GM18499 (cell line): Measurements from ENCODE around the gene CCDC134.

Experiments
- ATAC-seq: cut with Tn5 transposase; IDR thresholded peaks from one replicate; pipeline ENCODE4 v1.9.1; 2021; ENCODE audit warnings: moderate number of reproducible peaks; ENCODE audit not compliant: insufficient read depth, unreplicated experiment

The CCDC134 gene

DNA sequence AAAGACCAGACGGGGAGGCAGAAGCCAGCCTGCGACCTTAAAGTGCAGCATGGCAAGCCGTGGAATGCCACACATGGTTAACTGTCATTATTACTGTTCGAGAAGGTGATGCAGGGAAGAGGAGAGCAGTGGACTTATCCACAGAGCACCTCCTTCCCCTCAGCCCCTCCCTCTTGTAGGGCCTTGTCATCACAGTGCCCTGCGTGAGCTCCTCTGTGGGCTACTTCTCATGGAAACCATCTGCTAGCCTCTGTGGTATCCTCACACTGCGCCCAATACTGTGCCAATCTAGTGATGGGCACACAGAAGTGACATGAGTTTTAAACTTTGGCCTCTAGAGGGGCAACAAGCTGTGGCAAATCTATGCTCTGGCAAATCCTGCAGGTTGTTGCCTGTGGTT lies 18.2 kb upstream of the CCDC134 start:
- ATAC-seq: no peak

DNA sequence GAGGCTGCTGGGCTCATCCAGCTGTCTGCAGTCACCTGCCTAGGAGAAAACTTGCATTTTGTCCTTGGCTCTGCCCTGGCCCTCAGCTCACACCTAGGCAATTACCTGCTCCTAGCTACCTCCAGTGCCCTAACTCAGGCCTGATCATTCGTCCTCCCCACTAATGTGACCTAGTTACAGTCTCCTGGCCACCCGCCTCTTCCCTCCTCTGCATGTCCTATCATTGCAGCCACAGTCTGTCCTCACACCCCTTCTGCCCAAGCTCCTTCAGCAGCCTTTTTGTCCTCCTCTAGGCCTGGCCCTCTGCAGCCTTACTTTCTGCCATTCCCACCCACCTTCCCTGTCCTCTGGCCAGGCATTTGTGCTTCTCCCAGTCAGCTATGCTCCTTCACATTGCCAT lies 17.7 kb upstream of the CCDC134 start:
- no peak for ATAC-seq

DNA sequence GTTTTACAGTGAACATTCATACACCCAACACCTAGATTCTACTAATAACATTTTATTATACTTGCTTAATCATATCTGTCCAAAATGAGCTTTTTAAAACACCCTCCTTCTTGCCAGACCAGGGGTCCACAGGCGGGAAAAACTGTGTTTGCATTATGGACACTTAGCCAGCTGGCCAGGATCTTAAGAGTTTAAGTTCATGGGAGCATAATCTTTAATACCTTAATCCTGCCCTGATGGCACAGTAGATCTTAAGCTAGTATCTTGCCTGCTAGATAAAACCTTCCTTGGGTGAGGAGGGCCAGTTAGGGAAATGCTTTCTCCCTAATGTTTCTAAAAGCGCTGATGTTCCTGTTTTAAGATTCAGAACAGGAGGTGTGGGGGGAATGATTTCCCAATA lies 13.1 kb upstream of the CCDC134 start:
- no peak for ATAC-seq

DNA sequence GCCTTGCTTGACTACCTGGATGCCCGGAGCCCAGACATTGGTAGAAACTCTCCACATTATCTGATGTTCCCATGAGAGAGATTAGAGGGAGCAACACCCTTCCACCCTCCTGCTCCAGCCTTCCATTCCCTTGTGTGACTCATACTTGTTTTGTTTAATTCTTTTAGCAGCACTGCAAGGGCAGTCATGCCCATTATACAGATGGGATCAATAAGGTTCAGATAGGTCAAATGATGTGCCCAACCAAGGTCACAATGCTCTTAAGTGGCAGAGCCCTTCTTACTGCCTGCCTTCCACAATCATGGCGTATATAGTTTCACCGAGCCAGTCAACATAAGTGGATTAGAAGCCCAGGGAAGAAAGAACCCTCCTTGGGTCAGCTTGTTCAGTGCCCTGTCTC lies 6.6 kb upstream of the CCDC134 start:
- ATAC-seq: no peak

DNA sequence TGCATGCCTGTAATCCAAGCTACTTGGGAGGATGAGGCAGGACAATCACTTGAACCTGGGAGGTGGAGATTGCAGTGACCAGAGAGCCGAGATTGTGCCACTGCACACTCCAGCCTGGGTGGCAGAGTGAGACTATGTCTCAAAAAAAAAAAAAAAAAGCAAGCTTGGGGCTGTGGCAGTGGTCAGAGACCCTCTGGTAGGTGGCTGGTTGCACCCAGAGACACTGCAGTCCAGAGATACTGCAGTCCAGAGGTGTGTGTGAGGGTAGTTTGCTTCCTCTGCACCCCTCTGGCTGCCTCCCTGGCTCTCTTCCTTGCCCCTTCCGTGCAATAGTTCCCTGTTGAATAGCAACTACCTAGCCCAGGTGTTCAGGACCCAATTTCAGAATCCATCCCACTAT lies 1.7 kb upstream of the CCDC134 start:
- ATAC-seq: no peak

DNA sequence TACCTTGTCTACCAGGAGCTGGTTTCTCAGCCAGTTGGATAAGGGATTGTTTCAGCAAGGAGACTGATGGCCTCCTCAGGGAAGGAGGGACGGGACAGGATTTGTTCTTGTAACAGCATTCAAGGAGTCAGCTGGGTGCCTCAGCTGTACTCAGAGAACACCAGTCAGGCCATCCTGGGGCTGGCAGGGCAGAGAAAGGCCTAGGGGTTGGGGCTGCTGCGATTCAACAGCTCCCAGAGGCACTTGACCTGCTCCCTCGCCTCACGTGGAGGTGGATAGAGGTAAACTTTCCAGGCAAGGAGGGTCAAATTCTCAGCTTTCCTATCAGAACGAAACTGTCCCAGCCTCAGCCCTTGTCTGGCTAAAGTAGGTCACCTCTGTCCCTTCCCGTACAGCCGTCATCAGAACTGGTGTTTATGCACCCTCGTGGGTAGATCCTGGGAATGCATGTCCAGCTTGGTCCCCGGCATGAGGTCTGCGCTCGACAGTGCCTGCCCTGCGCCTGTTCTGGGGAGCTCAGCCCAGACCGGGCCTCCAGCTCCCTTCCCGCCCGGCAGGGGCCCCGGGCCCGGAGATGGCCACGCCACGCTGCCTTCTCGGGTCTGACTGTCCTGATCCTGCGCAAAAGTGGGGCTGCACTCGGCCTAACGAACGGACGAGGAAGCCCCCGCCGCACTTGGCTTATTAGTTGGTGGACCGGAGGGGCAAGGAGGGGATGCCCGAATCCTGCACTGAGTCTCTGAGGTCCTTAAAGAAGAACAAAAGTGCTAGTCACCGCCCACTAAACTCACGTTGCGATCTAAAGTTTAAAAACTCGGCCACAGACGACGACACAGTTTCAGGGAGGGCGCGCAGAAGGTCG lies 762 bp upstream of the CCDC134 start:
- no peak for ATAC-seq

DNA sequence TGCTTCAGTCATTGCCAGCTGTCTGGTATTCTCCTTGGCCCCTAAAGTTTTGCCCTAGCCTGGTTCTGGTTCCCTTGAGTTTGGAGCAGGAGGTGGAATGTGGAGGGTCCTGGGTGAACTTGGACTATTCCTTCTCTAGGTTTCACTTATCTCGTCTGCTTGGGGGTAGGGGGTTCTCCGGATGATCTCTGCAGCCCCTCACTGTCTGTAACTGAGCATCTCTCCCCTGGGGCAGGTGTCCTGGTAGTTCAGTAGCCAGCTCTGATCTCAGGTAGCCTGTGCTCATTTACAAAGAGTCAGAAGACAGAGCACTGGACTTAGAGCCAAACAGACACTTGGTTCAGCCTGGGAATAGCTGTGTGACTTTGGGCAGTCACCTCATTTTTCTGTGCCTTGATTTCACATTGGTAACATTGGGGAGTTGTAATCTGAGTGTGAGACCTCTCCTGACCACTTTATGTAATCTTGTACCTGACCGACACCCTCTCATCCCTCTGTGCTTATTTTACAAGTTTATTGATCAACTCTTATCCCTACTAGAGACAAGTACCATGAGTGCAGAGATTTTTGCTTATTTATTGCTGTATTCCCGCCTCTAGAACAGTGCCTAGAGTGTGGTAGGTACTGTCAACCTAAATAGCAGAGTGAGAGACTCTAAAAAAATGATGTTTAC lies 804 bp downstream of the CCDC134 start:
- ATAC-seq: no peak

DNA sequence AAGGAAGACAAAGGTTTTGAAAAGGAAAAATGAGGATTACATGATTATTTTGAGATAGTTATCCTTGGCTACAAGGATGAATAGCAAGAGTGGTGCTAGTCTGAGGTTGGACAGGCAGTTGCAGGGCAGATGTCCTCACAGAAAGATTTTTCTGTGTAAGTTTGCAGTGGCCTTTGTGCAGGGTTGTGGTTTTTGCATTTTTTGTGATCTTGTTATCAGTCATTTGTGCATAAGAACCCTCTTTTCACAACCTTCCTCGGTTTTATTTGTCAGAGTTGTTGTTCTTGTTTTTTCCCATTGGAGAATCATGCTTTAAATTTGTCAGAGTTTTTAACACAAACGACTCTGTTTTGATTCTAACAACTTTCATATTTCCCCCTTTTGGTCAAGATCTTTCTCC lies 1.4 kb downstream of the CCDC134 start:
- ATAC-seq: no peak

DNA sequence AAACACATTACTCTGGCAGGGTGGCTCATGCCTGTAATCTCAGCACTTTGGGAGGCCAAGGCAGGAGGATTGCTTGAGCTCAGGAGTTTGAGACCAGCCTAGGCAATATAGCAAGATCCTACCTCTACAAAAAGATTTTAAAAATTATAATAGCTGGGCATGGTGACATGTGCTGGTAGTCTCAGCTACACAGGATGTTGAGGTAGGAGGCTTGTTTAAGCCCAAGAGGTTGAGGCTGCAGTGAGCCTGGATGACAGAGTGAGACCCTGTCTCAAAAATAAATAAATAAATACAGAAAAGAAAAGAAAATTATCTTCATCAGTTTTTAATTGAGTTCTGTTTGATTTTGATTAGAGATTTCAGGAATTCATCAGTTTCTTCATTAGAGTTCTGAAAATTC lies 5.2 kb downstream of the CCDC134 start:
- ATAC-seq: no peak

DNA sequence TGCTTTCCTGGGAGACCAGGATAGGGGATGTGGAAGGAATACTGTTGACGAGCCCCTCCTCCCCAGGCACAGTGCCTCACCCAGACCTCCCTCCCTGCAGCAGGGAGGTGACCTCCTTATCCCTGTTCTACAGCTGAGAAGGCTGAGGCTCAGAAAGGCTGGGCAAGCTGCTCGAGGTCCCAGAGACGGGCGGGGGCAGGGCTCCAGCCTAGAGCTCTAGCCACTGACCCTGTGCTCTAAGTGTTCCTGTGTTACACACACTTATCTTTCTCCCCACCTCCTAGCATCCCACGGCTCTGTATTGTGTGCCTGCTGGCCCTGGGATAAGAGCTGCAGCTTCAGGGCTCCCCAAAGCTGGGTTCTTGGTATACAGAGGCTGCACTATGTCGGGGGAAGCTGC lies 7.9 kb downstream of the CCDC134 start:
- no peak for ATAC-seq

DNA sequence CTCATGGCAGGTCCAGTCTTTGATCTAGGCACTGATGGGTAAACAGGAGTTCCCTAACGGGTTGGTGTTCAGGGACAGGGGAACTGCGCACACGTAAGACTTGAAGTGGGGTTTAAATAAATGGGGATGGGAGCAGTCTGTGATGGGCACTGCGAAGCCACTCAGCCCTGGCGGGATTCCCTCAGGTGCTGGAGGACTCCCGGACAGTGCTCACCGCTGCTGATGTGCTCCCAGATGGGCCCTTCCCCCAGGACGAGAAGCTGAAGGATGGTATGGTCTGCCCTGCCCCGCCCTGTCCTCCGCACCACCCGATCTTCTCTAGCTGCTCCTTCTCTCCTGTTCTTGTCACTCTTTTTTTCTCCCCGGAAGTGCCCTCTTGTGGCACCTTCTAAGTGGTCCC lies 9.5 kb downstream of the CCDC134 start:
- no peak for ATAC-seq

DNA sequence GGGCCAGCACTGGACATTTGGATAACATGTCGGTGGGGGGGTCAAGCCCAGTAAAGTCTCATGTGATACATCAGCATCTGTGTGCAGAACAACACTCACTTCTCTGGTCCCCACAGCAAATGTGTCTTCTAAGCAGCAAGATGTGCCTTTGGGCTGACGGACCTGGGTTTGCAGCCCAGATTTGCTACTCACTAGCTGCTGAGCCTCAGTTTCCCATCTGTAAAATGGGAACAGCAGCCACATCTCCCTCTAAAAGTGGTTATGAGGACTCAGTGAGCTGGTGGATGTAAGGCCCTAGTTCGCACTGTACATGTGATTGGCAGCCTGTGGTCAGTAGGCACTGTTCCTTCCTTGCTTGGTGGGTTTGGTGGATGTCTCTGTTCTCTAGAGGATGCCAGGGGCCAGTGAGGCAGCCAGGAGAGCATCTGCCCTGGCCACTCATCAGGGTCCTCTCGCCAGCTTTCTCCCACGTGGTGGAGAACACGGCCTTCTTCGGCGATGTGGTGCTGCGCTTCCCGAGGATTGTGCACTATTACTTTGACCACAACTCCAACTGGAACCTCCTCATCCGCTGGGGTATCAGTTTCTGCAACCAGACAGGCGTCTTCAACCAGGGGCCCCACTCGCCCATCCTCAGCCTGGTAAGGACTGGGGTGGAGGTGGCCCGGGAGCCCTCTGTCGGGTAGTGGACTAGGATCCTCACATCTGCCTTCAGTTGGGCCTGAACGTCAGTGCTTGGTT lies 12.5 kb downstream of the CCDC134 start:
- ATAC-seq: no peak

DNA sequence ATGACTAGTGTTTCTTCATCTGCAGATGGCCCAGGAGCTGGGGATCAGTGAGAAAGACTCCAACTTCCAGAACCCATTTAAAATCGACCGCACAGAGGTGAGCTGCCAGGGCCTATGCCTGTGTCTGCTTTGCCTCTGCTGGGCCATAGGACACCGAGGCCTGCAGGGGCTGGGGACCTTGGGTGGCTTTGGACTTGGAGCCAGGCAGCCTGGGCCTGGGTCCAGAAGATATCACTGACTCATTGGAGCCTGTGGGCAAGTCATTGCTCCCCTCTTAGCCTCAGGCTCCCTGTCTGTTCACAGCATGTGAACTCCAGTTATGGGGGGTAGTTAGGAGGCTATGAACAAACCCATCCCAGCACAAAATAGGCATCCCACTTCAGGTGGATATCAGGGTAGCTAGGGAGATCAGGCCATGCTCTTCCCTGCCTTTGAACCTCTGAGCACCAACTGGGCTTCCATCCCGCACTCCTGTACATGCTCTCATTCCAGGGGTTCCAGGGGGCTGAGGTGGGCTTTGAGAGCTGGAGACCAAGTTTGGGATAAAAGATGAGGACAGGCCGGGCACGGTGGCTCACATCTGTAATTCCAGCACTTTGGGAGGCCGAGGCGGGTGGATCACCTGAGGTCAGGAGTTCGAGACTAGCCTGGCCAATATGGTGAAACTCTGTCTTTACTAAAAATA lies 13.4 kb downstream of the CCDC134 start:
- no peak for ATAC-seq

DNA sequence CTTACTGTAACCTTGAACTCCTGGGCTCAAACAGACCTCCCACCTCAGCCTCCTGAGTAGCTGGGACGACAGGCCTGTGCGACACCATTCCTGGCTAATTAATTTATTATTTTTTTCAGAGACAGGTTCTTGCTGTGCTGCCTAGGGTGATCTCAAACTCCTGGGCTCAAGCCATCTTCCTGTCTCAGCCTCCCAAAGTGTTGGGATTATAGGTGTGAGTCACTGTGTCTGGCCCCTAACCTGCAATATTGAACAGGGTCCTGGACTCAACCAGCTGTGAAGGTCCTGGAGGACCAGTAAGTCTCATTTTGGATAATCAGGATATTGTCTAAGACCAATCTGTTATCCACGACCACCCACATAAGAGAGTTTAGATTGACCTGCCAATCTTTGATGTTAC lies 15.2 kb downstream of the CCDC134 start:
- no peak for ATAC-seq

DNA sequence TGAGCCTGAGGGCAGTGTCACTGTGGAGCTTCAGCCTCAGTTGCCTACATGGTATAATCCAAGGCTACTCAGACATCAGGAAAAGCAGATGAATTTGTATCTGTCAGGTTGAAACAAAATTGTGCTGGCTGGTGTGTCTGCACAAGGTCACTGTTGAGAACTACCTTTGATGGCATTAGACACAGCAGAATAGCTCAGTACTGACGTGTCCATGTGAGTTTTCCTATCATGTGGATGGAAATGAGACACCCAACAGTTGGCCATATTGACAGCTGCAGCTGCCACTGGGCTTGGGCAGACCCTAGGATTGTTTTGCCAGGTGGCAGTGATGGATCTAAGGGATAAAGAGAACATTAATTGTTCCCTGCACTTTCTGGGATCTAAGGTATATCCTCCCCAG lies 15.8 kb downstream of the CCDC134 start:
- ATAC-seq: no peak

DNA sequence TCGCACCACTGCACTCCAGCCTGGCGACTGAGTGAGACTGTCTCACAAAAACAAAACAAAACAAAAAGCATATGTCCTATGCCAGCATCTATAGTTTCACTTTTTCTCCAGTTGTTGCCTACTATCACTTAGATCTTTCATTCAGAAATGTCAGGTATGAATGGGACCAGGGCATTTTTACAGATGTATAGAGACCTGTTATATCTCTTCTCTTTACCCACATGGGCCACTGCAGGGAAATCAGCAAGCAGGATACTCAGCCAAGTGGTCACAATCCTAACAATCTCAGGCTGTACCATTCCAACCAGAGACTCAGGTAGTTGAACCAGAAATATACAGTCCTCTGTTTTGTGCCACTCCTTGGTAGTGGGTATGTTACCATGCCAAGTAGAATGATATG lies 16.4 kb downstream of the CCDC134 start:
- no peak for ATAC-seq

DNA sequence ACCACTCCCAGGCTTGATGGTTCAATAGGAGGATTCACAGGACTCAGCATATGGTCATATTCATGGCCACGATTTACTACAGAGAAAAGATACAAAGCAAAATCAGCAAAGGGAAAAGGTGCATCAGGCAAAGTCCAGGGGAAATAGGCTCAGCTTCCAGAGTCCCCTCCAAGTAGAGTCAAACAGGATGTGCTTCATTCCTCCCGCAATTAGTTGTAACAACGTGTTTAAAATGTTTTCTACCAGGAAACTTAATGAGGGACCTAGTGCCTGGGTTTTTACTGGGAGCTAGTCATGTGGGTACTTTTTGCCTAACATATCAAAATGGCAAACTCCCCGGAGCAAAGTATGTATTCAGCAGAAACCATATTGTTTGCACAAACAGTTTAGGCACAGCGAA lies 17.5 kb downstream of the CCDC134 start:
- ATAC-seq: no peak

DNA sequence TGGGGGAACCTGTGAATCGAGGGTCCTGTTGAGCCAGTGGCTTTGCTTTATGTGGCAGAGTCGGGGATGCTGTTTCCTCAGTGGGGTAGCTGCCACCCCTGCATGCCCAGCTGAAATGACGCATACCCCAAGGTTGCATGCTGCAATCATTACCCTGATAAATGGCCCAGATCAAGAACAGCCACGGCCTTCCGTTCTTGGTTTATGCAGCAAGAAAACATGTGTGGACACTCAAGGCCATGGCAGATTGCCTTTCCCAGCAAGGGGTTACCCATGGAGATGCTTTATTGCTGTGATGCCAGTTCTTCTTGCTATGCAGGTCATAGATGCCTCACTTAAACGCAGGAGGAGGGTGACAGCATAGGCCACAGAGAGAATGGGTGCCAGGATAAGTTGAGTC lies 18.1 kb downstream of the CCDC134 start:
- no peak for ATAC-seq

DNA sequence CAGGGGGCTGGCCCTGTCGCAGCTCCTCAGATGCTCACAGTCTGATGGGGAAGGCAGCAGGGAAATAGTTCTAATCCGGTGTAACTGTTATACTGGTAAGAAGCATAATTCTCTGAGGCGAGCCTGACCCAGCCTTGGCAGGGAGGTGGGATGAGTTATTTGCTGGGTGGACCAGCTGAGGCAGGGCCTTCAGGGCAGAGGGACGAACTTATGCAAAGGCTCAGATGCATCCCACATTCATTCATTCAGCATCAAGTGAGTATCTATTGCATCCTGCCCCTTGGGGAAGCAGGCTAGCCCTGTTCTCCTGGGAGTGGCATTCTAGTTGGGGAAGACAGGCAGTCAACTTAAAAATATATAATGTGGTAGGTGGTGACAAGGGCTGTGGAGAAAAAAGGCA lies 18.8 kb downstream of the CCDC134 start:
- ATAC-seq: no peak

DNA sequence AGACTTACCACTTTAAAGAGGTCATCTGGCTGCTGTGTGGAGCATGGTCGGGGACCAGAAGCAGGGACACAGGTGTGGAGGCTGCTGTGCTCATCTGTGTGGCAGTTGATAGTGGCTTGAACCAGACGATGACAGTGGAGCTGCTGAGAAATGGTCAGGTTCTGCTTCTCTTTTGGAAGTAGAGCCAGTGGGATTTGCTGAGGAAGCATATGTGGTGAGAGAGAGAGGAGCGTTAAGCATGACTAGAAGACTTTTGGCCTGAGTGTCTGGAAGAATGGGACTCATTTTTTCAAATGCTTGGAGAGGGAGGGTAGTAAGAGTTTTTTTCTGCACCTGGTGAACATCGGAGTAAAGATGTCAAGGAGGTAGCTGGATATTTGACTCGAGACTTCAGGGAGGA lies 20.0 kb downstream of the CCDC134 start:
- no peak for ATAC-seq
